ENCODE results near the gene TRIM2. TPM values are rescaled to one million over a fixed set of nuclear protein-coding genes. Genes with fewer than 3 reads are reported as not detected.

The TRIM2 gene
- total RNA-seq, 1 experiment from 2014 or later = 93.2 TPM

- TF ChIP-seq EZH2 (IDR thresholded peaks at IDR 0.05; ENCODE audit: borderline replicate concordance, low read depth, low read length, poor library complexity, severe bottlenecking) = no peak
- TF ChIP-seq CTCF (conservative IDR thresholded peaks at IDR 0.05; ENCODE audit: low read depth, low read length) = peak; percentile 81
- no TSS peak for BruUV-seq (replicated peaks)
- H3K27me3 ChIP-seq (replicated peaks; ENCODE audit: insufficient read depth, low read depth, low read length, poor library complexity) = no peaks in the 10 kb centered on the region
- CTCF ChIA-PET = interaction anchor here (1.2 kb wide), 1 partner anchor 176 kb away, joined by 9 read pairs; no protein-coding TSS in a partner anchor
- H3K4me3 ChIP-seq (ENCODE audit: low read depth, low read length, poor library complexity, severe bottlenecking) = no peak overlapping the region
- no peaks in the 10 kb centered on the region for H3K9me3 ChIP-seq (ENCODE audit: low read depth, low read length, poor library complexity, severe bottlenecking)
- intact Hi-C loops (cut with micrococcal nuclease; ENCODE audit: unreplicated experiment) = loop anchor here (1.0 to 10.0 kb wide), 3 partner anchors 97 to 474 kb away; no protein-coding TSS in a partner anchor
- peaks cover 30% of the 10 kb centered on the region for H3K36me3 ChIP-seq (ENCODE audit: insufficient read depth, low read length, poor library complexity, severe bottlenecking)
- no peak overlapping the region for H3K27ac ChIP-seq (ENCODE audit: low read depth, low read length, poor library complexity, severe bottlenecking)
- POLR2A ChIA-PET (ENCODE audit: low non-redundant PET) = no interaction called here
- no peaks in the 10 kb centered on the region for H3K4me1 ChIP-seq (ENCODE audit: insufficient read depth, low read length, poor library complexity, severe bottlenecking)
- peak; percentile 82 for DNase-seq (ENCODE audit: low spot score)
Observed at GRCh38 chr4:153318696-153319320, 114.6 kb downstream of the TRIM2 start.

- BruUV-seq (replicated peaks) = no TSS peak
- H3K4me3 ChIP-seq (ENCODE audit: low read depth, low read length, poor library complexity, severe bottlenecking) = no peak overlapping the region
- intact Hi-C loops (cut with micrococcal nuclease; ENCODE audit: unreplicated experiment) = no loop called here
- H3K27ac ChIP-seq (ENCODE audit: low read depth, low read length, poor library complexity, severe bottlenecking) = no peak overlapping the region
- H3K9me3 ChIP-seq (ENCODE audit: low read depth, low read length, poor library complexity, severe bottlenecking) = no peaks in the 10 kb centered on the region
- DNase-seq (ENCODE audit: low spot score) = no peak
- no peaks in the 10 kb centered on the region for H3K27me3 ChIP-seq (replicated peaks; ENCODE audit: insufficient read depth, low read depth, low read length, poor library complexity)
- peaks cover 38% of the 10 kb centered on the region for H3K36me3 ChIP-seq (ENCODE audit: insufficient read depth, low read length, poor library complexity, severe bottlenecking)
- TF ChIP-seq CTCF (conservative IDR thresholded peaks at IDR 0.05; ENCODE audit: low read depth, low read length) (no peak), EZH2 (IDR thresholded peaks at IDR 0.05; ENCODE audit: borderline replicate concordance, low read depth, low read length, poor library complexity, severe bottlenecking) (no peak)
- ChIA-PET CTCF (interaction anchor here (0.8 kb wide), 1 partner anchor 180 kb away, joined by 3 read pairs; no protein-coding TSS in a partner anchor), POLR2A (ENCODE audit: low non-redundant PET) (no interaction called here)
- no peaks in the 10 kb centered on the region for H3K4me1 ChIP-seq (ENCODE audit: insufficient read depth, low read length, poor library complexity, severe bottlenecking)
Observed at GRCh38 chr4:153322791-153323190, 118.5 kb downstream of the TRIM2 start.

- BruUV-seq (replicated peaks) = no TSS peak
- CTCF ChIA-PET = no interaction called here
Observed at GRCh38 chr4:153324046-153324445, 119.8 kb downstream of the TRIM2 start.

More at GRCh38 chr4:153324046-153324445, 119.8 kb downstream of the TRIM2 start:
- DNase-seq (ENCODE audit: low spot score) = no peak
- no peak overlapping the region for H3K27ac ChIP-seq (ENCODE audit: low read depth, low read length, poor library complexity, severe bottlenecking)
- H3K4me1 ChIP-seq (ENCODE audit: insufficient read depth, low read length, poor library complexity, severe bottlenecking) = no peaks in the 10 kb centered on the region
- POLR2A ChIA-PET (ENCODE audit: low non-redundant PET) = no interaction called here
- intact Hi-C loops (cut with micrococcal nuclease; ENCODE audit: unreplicated experiment) = no loop called here
- H3K36me3 ChIP-seq (ENCODE audit: insufficient read depth, low read length, poor library complexity, severe bottlenecking) = peaks cover 39% of the 10 kb centered on the region
- H3K9me3 ChIP-seq (ENCODE audit: low read depth, low read length, poor library complexity, severe bottlenecking) = no peaks in the 10 kb centered on the region
- H3K27me3 ChIP-seq (replicated peaks; ENCODE audit: insufficient read depth, low read depth, low read length, poor library complexity) = no peaks in the 10 kb centered on the region
- TF ChIP-seq CTCF (conservative IDR thresholded peaks at IDR 0.05; ENCODE audit: low read depth, low read length) (no peak), EZH2 (IDR thresholded peaks at IDR 0.05; ENCODE audit: borderline replicate concordance, low read depth, low read length, poor library complexity, severe bottlenecking) (no peak)
- no peak overlapping the region for H3K4me3 ChIP-seq (ENCODE audit: low read depth, low read length, poor library complexity, severe bottlenecking)

Data from A673 (cell line).